GM11168 (cell line): Measurements from ENCODE around the gene CARD10.
"Not testable (repeated sequence)": the region's sequence is repeated elsewhere in the genome, so short reads cannot be mapped to it uniquely, and the experiment has no call there.

ENCODE experiments used
- in situ Hi-C: fragments of 300-500 bp; cut with MboI; formaldehyde crosslinking; loops from one replicate; pipeline ENCODE4 v1.12.0; 2022; ENCODE audit warnings: low sequenced_read_pairs; ENCODE audit not compliant: unreplicated experiment

The CARD10 gene

GRCh38 chr22:37555029-37555428, 35.8 kb upstream of the CARD10 start:
- in situ Hi-C loops, result no loop called here

DNA sequence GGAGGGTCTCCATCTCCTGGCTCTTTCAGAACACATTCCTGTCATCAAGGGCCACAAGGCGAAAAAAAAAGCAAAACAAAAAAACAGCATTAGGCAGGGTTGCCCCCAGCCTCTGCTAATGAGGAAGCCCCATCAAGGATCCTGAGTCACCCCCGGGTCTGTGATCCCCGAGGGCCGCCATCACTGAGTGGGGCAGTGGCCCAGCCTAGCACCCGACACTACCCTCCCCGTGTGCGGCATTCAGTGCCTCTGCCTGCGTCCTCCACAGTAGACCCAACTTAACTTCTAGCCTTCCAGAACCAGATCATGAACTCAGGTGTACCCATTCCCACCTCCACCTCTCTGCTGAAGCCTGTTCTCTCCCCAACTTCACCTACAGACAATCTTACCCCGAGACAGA, 34.5 kb upstream of the CARD10 start:
- in situ Hi-C loops, result no loop called here

DNA sequence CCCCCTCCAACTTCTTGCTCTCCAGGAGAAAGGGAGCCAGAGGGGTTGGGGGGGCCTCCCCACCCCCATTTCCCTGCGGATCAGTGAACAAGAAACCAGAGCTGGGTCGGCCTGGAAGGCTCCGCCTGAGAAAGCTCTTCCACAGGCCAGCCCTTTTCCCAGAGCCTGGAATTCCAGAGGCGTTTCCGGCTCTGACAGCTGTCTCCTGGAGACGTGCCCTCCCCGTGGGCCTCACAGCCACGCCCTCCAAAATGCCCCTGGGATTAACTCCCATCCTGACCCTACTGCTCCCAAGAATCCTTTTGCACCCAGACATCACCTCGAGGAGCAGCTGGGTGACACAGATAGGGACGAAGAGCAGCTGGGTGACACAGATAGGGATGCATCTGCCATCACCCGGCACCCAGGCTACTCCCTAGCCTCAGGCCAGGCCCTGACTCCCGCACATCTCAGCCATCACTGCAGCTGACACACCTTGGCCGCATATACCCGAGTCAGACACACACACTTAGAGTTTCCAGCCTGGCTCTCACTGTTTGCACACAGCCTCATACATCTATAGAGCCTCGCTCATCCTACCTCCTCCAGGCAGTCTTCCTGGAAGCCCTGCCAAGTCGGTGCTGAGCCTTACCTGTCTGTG, 33.4 kb upstream of the CARD10 start:
- in situ Hi-C loops, result no loop called here

GRCh38 chr22:37551981-37552380, 32.8 kb upstream of the CARD10 start:
- in situ Hi-C loops, result no loop called here

- in situ Hi-C loops, result not testable (repeated sequence)
Observed at GRCh38 chr22:37550921-37551320, 31.7 kb upstream of the CARD10 start.

- in situ Hi-C loops, result no loop called here
Observed at GRCh38 chr22:37549704-37550059, 30.5 kb upstream of the CARD10 start.

DNA sequence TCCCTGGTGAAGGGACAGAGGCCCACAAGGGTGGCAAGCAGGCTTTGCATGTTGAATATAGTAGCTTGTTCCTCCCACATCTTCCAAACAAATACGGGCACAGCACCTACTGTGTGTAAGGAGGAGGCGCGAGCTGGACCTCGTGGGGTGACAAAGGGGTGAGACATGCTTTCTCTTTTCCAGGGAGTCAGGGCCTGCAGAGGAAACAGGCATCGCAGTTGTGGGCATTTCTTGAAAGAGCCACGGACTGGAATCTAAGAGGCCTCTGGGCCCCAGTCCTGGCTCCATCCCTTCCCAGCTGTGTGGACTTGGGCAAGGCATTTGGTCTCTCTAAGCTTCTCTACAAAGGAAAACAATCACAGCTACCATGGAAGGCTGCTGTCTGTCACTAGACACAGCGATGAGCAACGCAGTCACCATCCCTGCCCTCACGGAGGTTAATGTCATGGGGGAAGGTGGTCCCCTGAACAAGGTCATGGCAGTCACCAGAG, 28.1 kb upstream of the CARD10 start:
- in situ Hi-C loops, result no loop called here

GRCh38 chr22:37546437-37547250, 27.4 kb upstream of the CARD10 start:
- in situ Hi-C loops, result no loop called here

- in situ Hi-C loops, result no loop called here
Observed at GRCh38 chr22:37545703-37546436, 26.7 kb upstream of the CARD10 start.

DNA sequence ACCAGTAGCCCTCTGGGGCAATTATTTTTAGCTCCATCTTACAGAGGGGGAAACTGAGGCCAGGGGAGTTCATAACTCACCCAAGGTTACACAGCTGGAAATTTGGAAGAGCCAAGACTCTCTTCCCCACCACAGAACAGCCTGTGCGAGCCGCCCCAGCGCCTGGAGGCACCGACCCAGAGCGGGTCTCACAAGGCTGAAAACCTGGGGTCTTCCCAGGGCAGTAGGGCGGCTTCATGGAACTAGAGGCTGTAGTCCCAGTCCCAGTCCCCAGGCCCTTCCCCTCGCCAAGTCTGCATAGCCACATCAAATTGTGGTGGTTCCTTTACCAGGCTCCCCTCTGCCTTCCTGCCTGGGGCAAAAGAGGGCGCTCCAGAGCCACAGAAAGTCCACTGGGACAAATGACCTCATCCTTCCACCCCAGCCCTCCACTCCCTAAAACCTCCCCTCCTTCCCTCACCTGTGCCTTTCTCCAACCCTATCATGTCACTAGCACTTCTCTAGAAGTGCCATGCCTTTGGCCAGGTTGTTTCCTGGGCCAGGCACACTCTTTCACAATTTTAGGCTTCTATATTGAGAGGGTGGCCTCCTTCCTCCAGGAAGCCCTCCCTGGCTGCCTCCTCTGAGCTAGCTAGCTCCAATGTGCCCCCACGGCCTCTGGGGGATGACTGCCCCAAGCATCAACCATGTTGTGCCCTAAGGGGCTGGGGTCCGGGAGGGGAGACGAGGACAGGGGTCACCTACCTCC, 25.9 kb upstream of the CARD10 start:
- in situ Hi-C loops, result no loop called here

DNA sequence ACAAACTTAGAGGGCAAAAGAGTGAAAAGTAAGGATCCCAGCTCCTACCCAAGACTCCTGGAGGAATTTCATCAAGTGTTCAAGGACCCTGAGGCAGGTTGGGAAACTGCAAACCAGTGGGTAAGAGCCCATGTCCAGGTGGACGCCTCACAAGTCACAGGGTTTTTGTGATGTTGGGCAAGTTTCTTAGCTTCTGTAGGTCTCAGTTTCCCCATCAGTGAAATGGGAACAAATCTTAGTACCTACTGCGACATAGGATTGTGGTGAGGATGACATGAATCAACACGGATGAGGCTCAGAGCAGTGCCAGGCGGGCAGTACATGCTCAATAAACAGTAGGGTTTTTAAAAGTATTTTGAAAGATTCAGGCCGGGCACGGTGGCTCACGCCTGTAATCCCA, 23.7 kb upstream of the CARD10 start:
- in situ Hi-C loops, result no loop called here

GRCh38 chr22:37542416-37542815, 23.2 kb upstream of the CARD10 start:
- in situ Hi-C loops, result not testable (repeated sequence)

- in situ Hi-C loops, result loop anchor here (5.0 kb wide), 1 partner anchor 33 kb away; no protein-coding TSS in a partner anchor
Observed at GRCh38 chr22:37539790-37540189, 20.6 kb upstream of the CARD10 start.

DNA sequence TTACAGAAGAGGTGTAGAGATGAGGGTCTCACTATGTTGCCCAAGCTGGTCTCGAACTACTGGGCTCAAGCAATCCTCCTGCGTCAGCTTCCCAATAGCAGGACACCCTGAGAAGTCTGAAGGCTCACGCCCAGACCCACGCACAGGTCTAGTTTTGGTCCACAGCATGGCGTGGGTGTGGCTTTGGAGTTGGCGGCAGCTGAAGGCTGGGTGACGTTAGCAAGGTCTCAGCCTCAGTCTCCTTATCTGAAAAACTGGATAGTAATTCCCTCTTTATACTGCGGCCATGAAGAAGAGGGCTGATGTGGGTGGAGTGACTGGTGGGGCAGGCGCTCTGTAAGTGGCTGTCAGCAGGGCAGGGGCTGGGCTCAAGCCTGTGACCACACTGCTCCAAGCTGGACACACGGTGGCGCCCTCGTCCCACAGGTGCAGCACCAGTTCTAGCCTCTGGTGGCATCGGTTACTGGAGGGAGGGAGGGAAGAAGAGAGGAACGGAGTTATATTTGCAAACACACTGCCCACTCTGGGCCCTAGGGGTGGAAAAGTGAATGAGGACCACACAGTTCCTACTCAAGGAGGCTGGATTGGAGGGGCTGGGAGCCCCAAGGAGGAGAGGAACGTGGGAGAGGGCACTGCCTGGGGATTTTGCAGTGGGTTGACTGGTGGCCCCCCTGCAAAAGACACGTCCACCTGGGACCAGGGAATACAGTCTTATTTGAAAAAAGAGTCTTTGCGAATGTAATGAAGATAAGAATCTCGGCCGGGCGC, 19.6 kb upstream of the CARD10 start:
- in situ Hi-C loops, result loop anchor here (5.0 kb wide), 1 partner anchor 34 kb away; no protein-coding TSS in a partner anchor

DNA sequence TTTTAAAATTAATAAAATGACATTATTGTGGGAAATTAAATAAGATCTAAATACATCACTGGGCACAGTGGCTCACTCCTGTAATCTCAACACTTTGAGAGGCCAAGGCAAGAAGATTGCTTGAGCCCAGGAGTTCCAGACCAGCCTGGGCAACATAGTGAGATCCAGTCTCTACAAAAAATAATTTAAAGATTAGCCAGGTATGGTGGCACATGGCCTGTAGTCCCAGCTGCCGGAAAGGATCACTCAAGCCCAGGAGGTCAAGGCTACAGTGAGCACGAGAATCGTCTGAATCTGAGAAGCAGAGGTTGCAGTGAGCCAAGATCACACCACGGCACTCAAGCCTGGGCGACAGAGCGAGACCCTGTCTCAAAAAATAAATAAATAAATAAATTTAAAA, 15.9 kb upstream of the CARD10 start:
- in situ Hi-C loops, result loop anchor here (5.0 kb wide), 1 partner anchor 37 kb away; no protein-coding TSS in a partner anchor

DNA sequence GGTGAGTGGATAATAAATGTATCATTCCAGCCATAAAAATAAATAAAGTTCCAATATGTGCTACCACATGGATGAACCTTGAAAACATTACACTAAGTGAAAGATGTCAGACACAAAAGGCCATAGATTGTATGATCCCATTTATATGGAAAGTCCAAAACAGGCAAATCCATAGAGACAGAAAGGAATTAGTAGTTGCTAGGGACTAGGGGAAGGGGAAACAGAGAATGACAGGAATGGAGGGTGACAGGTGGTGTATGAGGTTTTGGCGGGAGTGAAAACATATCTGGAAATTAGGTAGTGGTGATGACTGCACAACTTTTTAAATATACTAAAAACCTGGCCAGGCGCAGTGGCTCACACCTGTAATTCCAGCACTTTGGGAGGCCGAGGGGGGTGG, 15.2 kb upstream of the CARD10 start:
- in situ Hi-C loops, result no loop called here

- in situ Hi-C loops, result no loop called here
Observed at GRCh38 chr22:37533995-37534394, 14.8 kb upstream of the CARD10 start.

GRCh38 chr22:37529652-37530345, 10.6 kb upstream of the CARD10 start:
- in situ Hi-C loops, result no loop called here

DNA sequence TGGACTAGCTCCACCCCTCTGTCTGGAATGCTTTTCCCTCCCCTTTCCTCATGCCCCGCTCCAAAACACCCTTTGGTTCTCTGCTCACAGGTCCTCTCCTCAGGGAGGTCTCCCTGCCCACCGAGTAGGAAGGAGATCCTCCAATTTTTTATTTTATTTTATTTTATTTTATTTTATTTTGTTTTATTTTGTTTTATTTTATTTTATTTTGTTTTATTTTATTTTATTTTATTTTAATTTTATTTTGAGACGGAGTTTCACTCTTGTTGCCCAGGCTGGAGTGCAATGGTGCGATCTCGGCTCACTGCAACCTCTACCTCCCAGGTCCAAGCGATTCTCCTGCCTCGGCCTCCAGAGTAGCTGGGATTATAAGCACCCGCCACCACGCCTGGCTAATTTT, 8.7 kb upstream of the CARD10 start:
- in situ Hi-C loops, result not testable (repeated sequence)
